A172 (cell line): ENCODE measurements around the gene ADCK1. TPM values are rescaled to one million over a fixed set of nuclear protein-coding genes. Genes with fewer than 3 reads are reported as not detected.
"Not testable (repeated sequence)": the region's sequence is repeated elsewhere in the genome, so short reads cannot be mapped to it uniquely, and the experiment has no call there.

Experiments used
- DNase-seq: peaks from one replicate; pipeline ENCODE4 v3.0.0-alpha.2; 2015; ENCODE audit warnings: low spot score
- total RNA-seq: library from RNA; depleted of rRNA; stranded (reverse); fragments of >200 nt; shearing (Covaris generic); gene quantifications from 2 replicates; pipeline ENCODE4 v1.2.3, GENCODE V29; 2014

ADCK1 gene
- total RNA-seq, 1 experiment from 2014 or later: 4.7 TPM

GRCh38 chr14:77947372-77947771 lies 147.5 kb downstream of the ADCK1 start:
- DNase-seq: no peak

DNA sequence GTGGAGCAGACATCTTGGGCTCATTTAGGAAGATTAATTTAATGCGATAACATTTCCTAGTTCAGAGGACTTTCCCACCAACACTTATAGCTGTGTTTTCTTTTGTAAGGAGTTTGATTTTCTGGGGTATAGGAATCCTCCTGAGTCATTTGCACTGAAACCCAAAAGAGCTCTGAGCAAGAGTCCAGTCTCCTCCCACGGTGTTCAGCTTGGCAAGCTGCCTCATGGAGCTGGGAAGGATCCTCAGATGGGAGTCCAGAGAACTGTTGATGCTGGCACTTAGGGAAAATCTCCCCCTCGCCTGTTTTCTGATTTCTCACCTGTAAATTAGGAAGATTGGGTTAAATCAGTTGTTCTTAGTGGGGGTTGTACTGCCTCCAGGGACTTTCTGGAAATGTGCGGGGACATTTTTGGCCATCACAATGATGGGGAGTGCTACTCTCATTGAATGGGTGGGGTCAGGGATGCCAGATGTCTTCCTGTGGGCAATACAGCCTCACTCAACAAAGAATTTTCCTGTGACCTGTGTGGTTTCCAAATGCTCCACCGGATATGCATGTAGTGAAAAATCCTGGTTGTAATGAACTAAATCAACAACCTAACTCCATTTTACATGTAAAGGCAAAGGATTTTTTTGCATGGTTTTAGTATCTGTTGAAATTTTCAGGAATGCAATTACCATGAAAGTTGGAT lies 150.6 kb downstream of the ADCK1 start:
- DNase-seq: no peak

DNA sequence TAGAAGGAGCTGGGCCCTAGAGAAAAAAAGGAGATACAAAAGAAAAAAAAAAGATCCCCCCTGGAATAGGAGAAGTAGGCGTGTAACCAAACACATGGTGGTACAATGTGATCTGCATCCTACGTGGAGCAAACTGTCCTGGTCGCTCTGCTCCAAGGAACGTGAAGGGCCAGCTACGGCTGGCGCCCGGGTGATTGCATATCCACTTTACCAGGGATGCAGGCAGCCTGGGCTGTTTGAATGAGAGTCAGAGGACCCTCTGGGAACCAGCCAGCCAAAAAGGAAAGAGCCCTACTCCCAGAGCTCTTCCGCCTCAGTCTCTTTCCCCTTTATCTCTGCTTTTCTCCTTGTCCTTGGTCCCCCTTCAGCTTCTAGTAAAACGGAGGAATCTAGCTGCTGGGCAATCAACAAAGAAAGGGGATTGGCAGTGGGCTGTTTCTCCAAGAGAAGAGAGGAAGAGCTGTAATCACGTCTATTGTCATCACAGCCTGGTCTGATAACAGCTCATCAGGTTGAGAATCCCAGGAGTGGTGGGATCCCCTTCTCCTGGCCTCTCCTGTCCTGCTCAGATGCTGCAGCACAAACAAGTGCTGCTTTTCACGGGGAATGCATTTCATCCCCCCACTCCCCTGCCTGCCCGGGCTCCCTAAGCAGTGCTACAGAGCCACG lies 156.0 kb downstream of the ADCK1 start:
- no peak for DNase-seq

DNA sequence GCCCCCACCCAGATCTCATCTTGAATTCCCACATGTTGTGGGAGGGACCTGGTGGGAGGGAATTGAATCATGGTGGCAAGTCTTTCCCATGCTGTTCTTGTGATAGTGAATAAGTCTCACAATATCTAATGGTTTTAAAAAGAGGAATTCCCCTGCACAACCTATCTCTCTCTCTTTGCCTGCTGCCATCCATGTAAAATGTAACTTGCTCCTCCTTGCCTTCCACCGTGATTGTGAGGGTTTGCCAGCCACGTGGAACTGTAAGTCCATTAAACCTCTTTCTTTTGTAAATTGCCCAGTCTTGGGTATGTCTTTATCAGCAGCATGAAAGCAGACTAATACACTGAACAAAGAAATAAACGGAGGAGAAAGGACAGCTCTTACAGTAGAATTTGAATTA lies 159.8 kb downstream of the ADCK1 start:
- DNase-seq: not testable (repeated sequence)

- no peak for DNase-seq
Observed at GRCh38 chr14:77961847-77962580, 162.1 kb downstream of the ADCK1 start.

DNA sequence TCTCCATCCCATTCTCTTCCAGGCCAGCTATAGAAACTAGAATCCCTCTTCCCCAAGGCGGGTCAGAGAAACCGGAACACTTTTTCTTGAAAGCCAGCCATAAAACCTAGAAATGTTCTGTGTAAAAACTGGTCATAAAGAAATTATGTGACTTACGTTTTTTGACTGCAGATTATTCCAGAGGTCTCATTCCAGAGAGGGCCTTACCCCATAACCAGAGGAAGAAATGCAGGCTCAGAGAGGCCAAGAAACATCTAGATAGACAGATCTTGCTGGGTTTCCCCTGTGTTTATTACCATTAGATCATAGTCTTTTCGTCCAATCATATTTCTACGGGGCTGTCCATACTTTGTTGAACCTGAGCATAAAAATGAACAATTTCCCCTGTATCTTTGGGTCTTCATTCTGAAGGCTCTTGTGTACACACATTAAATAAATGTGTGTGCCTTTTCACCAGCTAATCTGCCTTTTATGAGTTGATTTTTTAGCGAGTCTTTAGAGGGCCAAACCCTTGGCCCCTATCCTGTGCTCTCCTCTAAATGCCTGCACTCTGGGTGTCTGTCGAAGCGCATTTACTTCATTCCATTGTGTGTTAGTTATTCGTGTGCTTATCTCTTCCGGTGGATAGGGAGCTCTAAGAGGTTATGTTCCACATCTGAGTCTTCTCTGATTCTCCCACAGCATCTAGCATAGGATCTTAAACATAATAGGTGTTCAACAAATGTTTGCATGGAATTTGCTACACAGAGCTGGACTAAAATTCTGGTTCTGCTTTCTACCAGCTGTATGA lies 163.0 kb downstream of the ADCK1 start:
- no peak for DNase-seq

DNA sequence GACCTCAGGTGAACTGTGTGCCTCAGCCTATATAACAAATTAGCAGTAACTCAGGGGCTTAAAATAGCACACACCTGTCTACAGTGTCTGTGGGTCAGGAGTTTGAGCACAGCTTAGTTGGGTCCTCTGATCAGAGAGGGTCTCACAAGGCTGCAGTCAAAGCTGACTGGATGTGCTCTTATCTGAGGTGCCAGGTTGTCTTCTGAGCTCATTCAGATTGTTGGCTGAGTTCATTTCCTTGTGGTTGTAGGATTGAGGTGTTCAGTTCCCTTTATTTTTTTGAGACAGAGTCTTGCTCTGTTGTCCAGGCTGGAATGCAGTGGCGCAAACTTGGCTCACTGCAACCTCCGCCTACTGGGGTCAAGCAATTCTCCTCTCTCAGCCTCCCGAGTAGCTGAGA lies 164.7 kb downstream of the ADCK1 start:
- no peak for DNase-seq

DNA sequence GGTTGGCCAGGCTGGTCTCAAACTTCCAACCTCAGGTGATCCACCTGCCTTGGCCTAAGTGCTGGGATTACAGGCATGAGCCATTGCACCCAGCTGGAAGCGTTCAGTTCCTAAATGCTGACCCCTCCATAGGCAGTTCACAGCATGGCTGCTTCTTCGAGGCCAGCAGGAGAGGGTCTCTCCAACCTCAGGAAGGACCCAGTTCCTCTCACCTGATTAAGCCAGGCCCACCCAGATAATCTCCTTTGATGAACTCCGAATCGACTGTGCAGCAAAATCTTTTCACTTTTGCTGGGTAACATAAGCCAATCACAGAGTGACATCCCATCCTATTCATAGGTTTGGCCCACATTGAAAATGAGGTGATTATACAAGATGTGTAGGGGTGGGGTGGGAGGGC lies 165.1 kb downstream of the ADCK1 start:
- DNase-seq: no peak

GRCh38 chr14:77965919-77966435 lies 166.1 kb downstream of the ADCK1 start:
- DNase-seq: peak; percentile 3

GRCh38 chr14:77967110-77967509 lies 167.2 kb downstream of the ADCK1 start:
- no peak for DNase-seq

- no peak for DNase-seq
Observed at GRCh38 chr14:77970646-77971045, 170.7 kb downstream of the ADCK1 start.

- DNase-seq: no peak
Observed at GRCh38 chr14:77973246-77973645, 173.3 kb downstream of the ADCK1 start.

DNA sequence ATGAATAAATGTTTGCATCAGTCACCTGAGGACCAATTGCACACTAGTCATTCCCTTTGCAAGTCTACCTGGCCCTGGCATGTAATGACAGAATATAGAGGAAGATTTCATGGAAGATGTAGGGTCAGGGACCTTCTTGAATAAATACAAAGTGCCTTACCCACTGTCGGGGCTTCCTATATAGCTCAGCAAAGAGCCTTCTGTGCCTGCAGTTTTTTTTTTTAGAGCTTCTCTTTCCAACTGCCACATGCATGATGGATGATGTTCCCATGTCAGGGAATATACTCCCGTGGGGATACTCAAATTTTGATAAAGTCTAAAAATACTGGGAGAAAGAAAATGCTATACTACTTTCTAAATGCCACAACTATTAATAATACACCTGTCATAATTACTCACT lies 176.7 kb downstream of the ADCK1 start:
- DNase-seq: no peak

DNA sequence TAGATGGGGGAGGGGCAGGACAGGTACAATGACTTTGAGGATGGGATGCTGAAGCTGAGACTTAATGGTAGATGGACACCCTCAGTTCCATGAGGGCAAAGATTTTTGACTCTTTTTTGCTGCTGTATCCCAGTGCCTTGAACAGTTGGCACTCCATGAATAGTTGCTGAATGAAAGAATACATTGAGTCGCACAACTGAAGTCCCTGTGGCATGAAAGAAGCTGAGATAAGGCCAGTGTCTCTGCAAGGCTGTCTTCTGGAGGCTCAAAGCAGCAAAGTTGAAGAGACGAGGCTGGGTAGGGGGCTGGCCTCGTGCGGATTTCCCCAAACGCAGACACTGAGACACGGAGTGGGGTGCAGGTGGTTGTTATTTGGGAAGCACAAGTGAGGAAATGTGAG lies 179.3 kb downstream of the ADCK1 start:
- DNase-seq: no peak

- DNase-seq: peak; percentile 16
Observed at GRCh38 chr14:77979666-77980351, 179.9 kb downstream of the ADCK1 start.

DNA sequence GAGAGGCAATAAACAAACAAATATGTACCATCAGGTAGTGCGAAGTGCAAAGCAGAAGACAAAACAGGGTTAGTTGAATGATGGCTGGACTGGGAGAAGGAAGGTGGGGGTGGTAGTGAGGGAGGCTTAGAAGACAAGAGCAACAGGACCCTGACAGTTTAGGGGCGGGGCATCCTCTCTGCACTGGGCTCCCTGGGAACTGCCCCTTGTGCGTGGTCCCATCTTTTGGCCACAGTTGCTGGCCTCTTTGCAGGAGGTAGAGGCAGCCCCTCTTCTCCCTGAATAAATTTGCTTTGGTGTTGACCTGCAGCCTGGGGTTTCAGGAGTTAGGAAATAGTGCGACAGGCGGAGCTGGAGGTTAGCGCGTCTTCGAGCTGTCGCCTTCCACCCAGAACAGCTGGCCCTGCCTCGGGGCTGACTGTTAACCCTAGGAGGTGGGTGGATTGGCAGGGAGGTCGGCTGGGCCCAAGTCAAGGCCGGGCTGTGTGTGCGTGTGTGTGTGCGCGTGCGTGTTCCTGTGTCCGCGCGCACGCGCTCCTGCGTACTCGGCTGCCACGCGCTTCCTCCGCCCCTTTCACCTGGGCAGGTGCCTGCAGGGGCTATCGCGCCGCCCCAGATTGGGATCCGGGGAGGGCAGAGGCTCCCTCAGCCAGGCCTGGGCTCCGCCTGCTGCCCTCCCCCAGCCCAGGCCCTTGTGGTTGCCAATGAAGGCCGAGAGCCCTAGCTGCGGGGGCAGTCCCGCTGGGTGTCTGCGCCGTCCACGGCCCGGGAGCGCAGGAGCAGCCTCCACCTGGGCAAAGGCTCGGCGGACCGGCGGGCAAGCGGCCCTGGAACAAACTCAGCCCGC lies 180.8 kb downstream of the ADCK1 start:
- DNase-seq: no peak
